ENCODE data around the gene GCNT2.

DNA sequence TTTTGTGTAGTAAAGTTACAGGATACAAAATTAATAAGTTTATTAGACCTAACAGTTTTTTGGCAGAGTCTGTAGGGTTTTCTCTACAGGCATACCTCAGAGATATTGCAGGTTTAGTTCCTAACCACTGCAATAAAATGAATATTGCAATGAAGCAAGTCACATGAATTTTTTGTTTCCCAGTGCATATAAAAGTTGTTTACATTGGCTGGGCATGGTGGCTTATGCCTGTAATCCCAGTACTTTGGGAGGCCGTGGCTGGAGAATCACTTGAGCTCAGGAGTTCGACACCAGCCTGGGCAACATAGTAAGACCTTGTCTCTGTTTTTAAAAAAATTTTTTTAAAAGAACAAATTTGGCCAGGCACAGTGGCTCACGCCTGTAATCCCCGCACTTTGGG, 157.3 kb downstream of the GCNT2 start:
- TF ChIP-seq, protein P1, sequence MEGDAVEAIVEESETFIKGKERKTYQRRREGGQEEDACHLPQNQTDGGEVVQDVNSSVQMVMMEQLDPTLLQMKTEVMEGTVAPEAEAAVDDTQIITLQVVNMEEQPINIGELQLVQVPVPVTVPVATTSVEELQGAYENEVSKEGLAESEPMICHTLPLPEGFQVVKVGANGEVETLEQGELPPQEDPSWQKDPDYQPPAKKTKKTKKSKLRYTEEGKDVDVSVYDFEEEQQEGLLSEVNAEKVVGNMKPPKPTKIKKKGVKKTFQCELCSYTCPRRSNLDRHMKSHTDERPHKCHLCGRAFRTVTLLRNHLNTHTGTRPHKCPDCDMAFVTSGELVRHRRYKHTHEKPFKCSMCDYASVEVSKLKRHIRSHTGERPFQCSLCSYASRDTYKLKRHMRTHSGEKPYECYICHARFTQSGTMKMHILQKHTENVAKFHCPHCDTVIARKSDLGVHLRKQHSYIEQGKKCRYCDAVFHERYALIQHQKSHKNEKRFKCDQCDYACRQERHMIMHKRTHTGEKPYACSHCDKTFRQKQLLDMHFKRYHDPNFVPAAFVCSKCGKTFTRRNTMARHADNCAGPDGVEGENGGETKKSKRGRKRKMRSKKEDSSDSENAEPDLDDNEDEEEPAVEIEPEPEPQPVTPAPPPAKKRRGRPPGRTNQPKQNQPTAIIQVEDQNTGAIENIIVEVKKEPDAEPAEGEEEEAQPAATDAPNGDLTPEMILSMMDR (conservative IDR thresholded peaks at IDR 0.05; ENCODE audit: low read depth, low read length) = no peak
- no peak for TF ChIP-seq EZH2 (IDR thresholded peaks at IDR 0.05; ENCODE audit: borderline replicate concordance, low read depth, low read length, poor library complexity, severe bottlenecking)
